HCT116 (cell line): ENCODE results near the gene STAU1. TPM values are rescaled to one million over a fixed set of nuclear protein-coding genes. Genes with fewer than 3 reads are reported as not detected.
A peak's percentile ranks its signal among the peaks of the same experiment; 100 is the strongest.

ENCODE experiments used
- ATAC-seq: fragments of 200-7000 bp; cut with Tn5 transposase; 2 replicates; pipeline ENCODE4 v1.9.1; 2020; ENCODE audit warnings: mild to moderate bottlenecking, moderate library complexity
- BruUV-seq: library from RNA; stranded (reverse); fragments of 400-500 nt; replicated peaks from 2 replicates; lab custom pipeline; 2021; lab: Mats Ljungman, UMichigan
- CTCF ChIA-PET: fragments of 300-600 bp; sonication (Branson Sonifier 250); formaldehyde crosslinking; loops from one replicate; lab custom pipeline; 2021; ENCODE audit warnings: antibody characterized with exemption; lab: Charles Lee
- POLR2A ChIA-PET: fragments of 300-600, 350-600 bp; sonication (Branson Sonifier 250); formaldehyde crosslinking; loops from one replicate; lab custom pipeline; 2021; ENCODE audit warnings: antibody characterized with exemption; lab: Charles Lee
- RAD21 ChIA-PET, 2 experiments: fragments of 300-600 bp; sonication (Branson Sonifier 250); formaldehyde crosslinking; loops; one replicate each; lab custom pipeline; 2023; ENCODE audit warnings: low total read pairs in 2 of 2; ENCODE audit not compliant: uncharacterized antibody in 2 of 2, unreplicated experiment in 2 of 2, low non-redundant PET in 1 of 2; lab: Charles Lee
- DNase-seq: peaks from one replicate; pipeline ENCODE4 v3.0.0-alpha.2; 2010; ENCODE audit warnings: low read depth, low spot score
- H2AFZ ChIP-seq: fragments of 200-600 bp; shearing (Covaris generic), sonication (generic); 2 replicates; pipeline ENCODE4 v1.6.1; 2017; ENCODE audit warnings: low read depth, mixed run types, mixed read lengths, antibody characterized with exemption, low read length; ENCODE audit not compliant: poor library complexity, severe bottlenecking
- H3K27ac ChIP-seq: 2 replicates; pipeline ENCODE4 v1.5.1; 2012; ENCODE audit warnings: low read depth, low read length
- H3K27me3 ChIP-seq: fragments of 200-600 bp; sonication (generic); 2 replicates; pipeline ENCODE4 v1.6.1; 2016; ENCODE audit warnings: mixed run types, low read length, mixed read lengths; ENCODE audit not compliant: insufficient read depth
- H3K36me3 ChIP-seq, 2 experiments: fragments of 200-500 bp in 1 of 2; fragments of 200-600 bp in 1 of 2; sonication (Bioruptor generic) in 1 of 2; sonication (generic) in 1 of 2; 2 replicates each; pipeline versions ENCODE4 v1.5.1 to v1.6.1; 2014 to 2016; ENCODE audit warnings: low read length in 2 of 2, inconsistent platforms in 1 of 2, mixed read lengths in 1 of 2, mixed run types in 1 of 2; ENCODE audit not compliant: insufficient read depth in 2 of 2, control insufficient read depth in 1 of 2
- H3K4me1 ChIP-seq, 2 experiments: fragments of 200-600 bp in 1 of 2; sonication (generic) in 1 of 2; 2 replicates each; pipeline versions ENCODE4 v1.5.1 to v1.6.1; 2012 to 2017; ENCODE audit warnings: low read length in 2 of 2, inconsistent platforms in 1 of 2, mild to moderate bottlenecking in 1 of 2, mixed read lengths in 1 of 2, mixed run types in 1 of 2, moderate library complexity in 1 of 2; ENCODE audit not compliant: insufficient read depth in 2 of 2, control insufficient read depth in 1 of 2
- H3K4me2 ChIP-seq: fragments of 200-600 bp; sonication (generic); 2 replicates; pipeline ENCODE4 v1.6.1; 2017; ENCODE audit warnings: mixed run types, low read length, mixed read lengths
- H3K4me3 ChIP-seq, 2 experiments: fragments of 200-600 bp in 1 of 2; sonication (generic) in 1 of 2; replicated peaks in 1 of 2; 2 replicates each; pipeline ENCODE4 v1.5.1; 2011 to 2016; ENCODE audit warnings: low read length in 2 of 2, control low read depth in 1 of 2, low read depth in 1 of 2, mild to moderate bottlenecking in 1 of 2, mixed read lengths in 1 of 2, mixed run types in 1 of 2
- H3K79me2 ChIP-seq: fragments of 200-600 bp; sonication (generic); 2 replicates; pipeline ENCODE4 v1.6.1; 2017; ENCODE audit warnings: mild to moderate bottlenecking, mixed run types, low read length, moderate library complexity, mixed read lengths; ENCODE audit not compliant: insufficient read depth
- H3K9ac ChIP-seq: fragments of 200-600 bp; sonication (generic); 2 replicates; pipeline ENCODE4 v1.6.1; 2016; ENCODE audit warnings: low read length, mixed read lengths
- H3K9me2 ChIP-seq: fragments of 200-600 bp; sonication (generic), shearing (Covaris generic); 2 replicates; pipeline ENCODE4 v1.6.1; 2017; ENCODE audit warnings: mixed run types, mild to moderate bottlenecking, moderate library complexity; ENCODE audit not compliant: insufficient read depth
- H3K9me3 ChIP-seq, 2 experiments: fragments of 200-500 bp in 1 of 2; fragments of 200-600 bp in 1 of 2; sonication (Bioruptor generic) in 1 of 2; sonication (generic) in 1 of 2; 2 replicates each; pipeline ENCODE4 v1.6.1; 2014 to 2017; ENCODE audit warnings: low read length in 2 of 2, mixed read lengths in 2 of 2, inconsistent platforms in 1 of 2, low read depth in 1 of 2, mild to moderate bottlenecking in 1 of 2, mixed run types in 1 of 2, moderate library complexity in 1 of 2; ENCODE audit not compliant: control insufficient read depth in 1 of 2, insufficient read depth in 1 of 2
- H4K20me1 ChIP-seq: fragments of 200-600 bp; sonication (generic), shearing (Covaris generic); 2 replicates; pipeline ENCODE4 v1.6.1; 2017; ENCODE audit warnings: mixed run types, mild to moderate bottlenecking, moderate library complexity; ENCODE audit not compliant: insufficient read depth
- SP1 ChIP-seq: IDR thresholded peaks from 2 replicates; pipeline ENCODE4 v1.6.1; 2012; ENCODE audit warnings: low read depth
- TCF7L2 ChIP-seq: IDR thresholded peaks from 2 replicates; pipeline ENCODE4 v1.7.0; 2011; ENCODE audit warnings: borderline replicate concordance, inconsistent platforms; ENCODE audit not compliant: insufficient read depth, insufficient read length; ENCODE audit errors: extremely low read depth
- YY1 ChIP-seq: IDR thresholded peaks from 2 replicates; pipeline ENCODE4 v1.6.1; 2011; ENCODE audit warnings: low read length, low read depth, moderate library complexity, mild to moderate bottlenecking; ENCODE audit not compliant: insufficient replicate concordance; ENCODE audit errors: extremely low read depth
- ZFX ChIP-seq: fragments of 450-650 bp; IDR thresholded peaks from 2 replicates; pipeline ENCODE4 v1.6.1; 2017
- intact Hi-C: fragments of 100-400 bp; cut with micrococcal nuclease; formaldehyde crosslinking; loops from 2 replicates; pipeline ENCODE4 v1.10.0; 2022
- total RNA-seq: library from RNA; stranded (reverse); gene quantifications from one replicate; pipeline ENCODE4 v1.2.1, GENCODE V29; 2021; ENCODE audit not compliant: unreplicated experiment
- TF ChIP-seq, protein P1 (sequence below): IDR thresholded peaks from 2 replicates; pipeline ENCODE4 v1.6.1; 2012

The STAU1 gene
- total RNA-seq, 1 experiment from 2014 or later: 90.3 TPM

DNA sequence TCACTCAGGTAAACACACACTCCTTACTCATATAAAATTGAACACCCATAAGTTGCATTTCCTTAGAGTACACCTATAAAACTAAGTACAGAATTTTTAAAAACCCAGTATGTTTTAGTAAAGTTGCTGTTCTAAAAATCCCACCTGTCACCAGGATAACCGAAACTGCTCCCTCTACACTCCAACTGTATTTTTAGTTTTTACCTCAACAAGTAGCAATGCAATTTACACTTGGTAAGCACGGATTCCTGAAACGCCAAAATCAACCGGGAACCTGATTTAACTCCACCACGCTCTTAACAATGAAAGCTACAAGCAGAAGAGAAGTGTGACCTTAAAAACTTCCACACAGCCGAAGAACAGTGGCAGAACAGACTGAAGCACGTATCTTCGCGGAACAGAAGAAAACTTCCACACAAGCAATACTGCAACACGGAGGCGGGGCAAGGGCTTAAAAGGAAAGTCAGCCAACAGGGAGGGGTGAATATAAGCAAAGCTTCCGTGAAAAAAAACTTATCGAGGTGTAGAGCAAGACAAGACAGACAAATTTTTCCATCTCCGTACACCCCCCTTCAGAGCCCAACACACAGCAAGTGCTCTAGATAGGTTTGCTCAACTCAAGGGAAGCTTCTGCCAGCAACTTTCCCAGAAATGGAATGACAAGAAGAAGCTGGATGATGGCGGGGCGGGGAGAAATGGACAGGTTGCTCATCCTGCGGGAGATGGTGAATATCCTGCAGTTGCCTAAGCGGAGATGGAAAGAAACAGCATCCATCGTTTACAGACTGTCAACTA, 1.4 kb downstream of the STAU1 start:
- DNase-seq: no peak
- Histone ChIP-seq H3K79me2 (peaks cover 61% of the 10 kb centered on the region), H3K4me3 (peak overlapping the region; percentile 68 to 73), H3K9me3 (no peaks in the 10 kb centered on the region), H3K4me1 (peaks cover 6 to 18% of the 10 kb centered on the region in 2 experiments; a peak in 3 of 4 replicates), H3K9me2 (no peaks in the 10 kb centered on the region), H3K4me2 (peak overlapping the region; percentile 87), H3K9ac (peak overlapping the region; percentile 69), H3K36me3 (no peaks in the 10 kb centered on the region), H3K27ac (peak overlapping the region; percentile 38; the same call in 1 of the 2 replicates), H4K20me1 (peaks cover 32% of the 10 kb centered on the region; the same call in 1 of the 2 replicates), H3K27me3 (no peaks in the 10 kb centered on the region), H2AFZ (no peak overlapping the region)
- ChIA-PET RAD21 (no interaction called here), CTCF (interaction anchor here (1.1 kb wide), 1 partner anchor 30 kb away, joined by 4 read pairs; no protein-coding TSS in a partner anchor), POLR2A (no interaction called here)
- ATAC-seq: no peak
- intact Hi-C loops: no loop called here
- TSS peak; percentile 49 for BruUV-seq
- TF ChIP-seq SP1 (peak; percentile 19; the same call in 1 of the 2 replicates), YY1 (no peak)

DNA sequence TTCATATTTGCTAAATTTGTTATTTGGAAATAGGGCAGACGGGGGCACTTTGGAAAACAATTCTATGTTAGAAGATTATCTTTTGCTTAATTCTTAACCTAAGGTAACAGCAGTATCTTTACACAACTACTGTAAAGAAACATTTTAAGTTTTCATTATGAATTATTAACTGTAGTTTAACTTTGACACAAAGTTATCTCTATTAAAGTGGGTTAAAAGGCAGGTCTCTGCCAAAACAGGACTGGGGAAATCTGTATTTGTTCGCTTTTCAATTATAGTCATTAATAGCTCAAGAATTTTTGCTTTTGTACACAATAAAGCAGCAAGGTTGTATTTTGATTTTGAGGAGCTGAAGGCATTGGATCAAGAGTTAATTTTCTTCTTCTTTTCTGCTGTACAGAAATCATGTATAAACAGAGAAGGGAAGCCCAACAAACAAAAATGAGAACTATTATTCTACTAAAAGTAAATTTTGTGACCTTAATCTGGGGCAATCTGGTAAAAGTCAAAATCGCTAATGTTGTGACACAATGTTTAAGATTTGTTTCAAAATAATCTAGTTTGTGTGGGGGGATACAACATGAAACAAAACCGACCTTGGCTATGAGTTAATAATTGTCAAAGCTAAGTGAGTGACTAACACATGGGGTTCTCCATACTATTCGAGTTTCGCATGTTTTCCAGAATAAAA, 2.9 kb downstream of the STAU1 start:
- H3K27me3 ChIP-seq: no peaks in the 10 kb centered on the region
- H2AFZ ChIP-seq: no peak overlapping the region
- intact Hi-C loops: no loop called here
- H3K9me3 ChIP-seq: no peaks in the 10 kb centered on the region
- H3K4me2 ChIP-seq: no peak overlapping the region
- H4K20me1 ChIP-seq: peaks cover 33% of the 10 kb centered on the region; the same call in 1 of the 2 replicates
- peaks cover 76% of the 10 kb centered on the region for H3K79me2 ChIP-seq
- ChIA-PET POLR2A (no interaction called here), RAD21 (no interaction called here), CTCF (no interaction called here)
- BruUV-seq: no TSS peak
- H3K27ac ChIP-seq: no peak overlapping the region
- no peak overlapping the region for H3K4me3 ChIP-seq
- H3K9ac ChIP-seq: no peak overlapping the region
- H3K36me3 ChIP-seq: no peaks in the 10 kb centered on the region
- no peak for DNase-seq
- ATAC-seq: no peak
- H3K4me1 ChIP-seq: peaks cover 6 to 18% of the 10 kb centered on the region in 2 experiments; a peak in 3 of 4 replicates
- no peaks in the 10 kb centered on the region for H3K9me2 ChIP-seq
- no peak for TF ChIP-seq SP1
- TF ChIP-seq ZFX: no peak
- no peak for TF ChIP-seq TCF7L2
- TF ChIP-seq, protein P1, sequence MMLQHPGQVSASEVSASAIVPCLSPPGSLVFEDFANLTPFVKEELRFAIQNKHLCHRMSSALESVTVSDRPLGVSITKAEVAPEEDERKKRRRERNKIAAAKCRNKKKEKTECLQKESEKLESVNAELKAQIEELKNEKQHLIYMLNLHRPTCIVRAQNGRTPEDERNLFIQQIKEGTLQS: no peak
